HepG2 (cell line): Measurements from ENCODE around the gene ANKRD17. TPM values are rescaled to one million over a fixed set of nuclear protein-coding genes. Genes with fewer than 3 reads are reported as not detected.

Source experiments
- ATAC-seq: fragments of 200-7000 bp; cut with Tn5 transposase; 3 replicates; pipeline ENCODE4 v1.9.1; 2020; ENCODE audit warnings: mild to moderate bottlenecking, moderate library complexity
- BruUV-seq: library from RNA; stranded (reverse); fragments of 400-500 nt; replicated peaks from 2 replicates; lab custom pipeline; 2021; lab: Mats Ljungman, UMichigan
- CTCF ChIA-PET: fragments of 300-600 bp; formaldehyde crosslinking; extraction: SDS; loops from one replicate; lab custom pipeline; 2021; ENCODE audit warnings: low total read pairs, inconsistent platforms, low intra/inter-chr PET ratio; lab: Yijun Ruan, JAX
- POLR2A ChIA-PET: fragments of 350-600 bp; sonication (Branson Sonifier 250); formaldehyde crosslinking; loops from one replicate; lab custom pipeline; 2020; ENCODE audit warnings: antibody characterized with exemption, inconsistent platforms; lab: Yijun Ruan, JAX
- DNase-seq: peaks from one replicate; pipeline ENCODE4 v3.0.0-alpha.2; 2015; ENCODE audit warnings: low spot score
- FAIRE-seq: peaks from 3 replicates; lab custom pipeline; 2011; peaks lifted over from hg19 to GRCh38; lab: Jason Lieb, UNC
- H2AFZ ChIP-seq: one replicate; pipeline ENCODE4 v1.6.1; 2011; ENCODE audit warnings: low read length, inconsistent platforms
- H3K27ac ChIP-seq: fragments of 300-600 bp; 3 replicates; pipeline ENCODE4 v1.8.0; 2011; ENCODE audit warnings: mixed run types, mild to moderate bottlenecking, mixed read lengths, low read length, inconsistent platforms; ENCODE audit not compliant: insufficient read depth; ENCODE audit errors: extremely low read length
- H3K27me3 ChIP-seq, 2 experiments: fragments of 200-600 bp in 1 of 2; 2 replicates in 1 of 2; 3 replicates in 1 of 2; pipeline versions ENCODE4 v1.6.0 to v1.8.0; 2011; ENCODE audit warnings: low read length in 2 of 2, mild to moderate bottlenecking in 2 of 2, moderate library complexity in 2 of 2, inconsistent platforms in 1 of 2; ENCODE audit not compliant: insufficient read depth in 2 of 2, control insufficient read depth in 1 of 2
- H3K36me3 ChIP-seq, 2 experiments: fragments of 200-600 bp in 1 of 2; replicated peaks in 1 of 2; 2 replicates in 1 of 2; 3 replicates in 1 of 2; pipeline versions ENCODE4 v1.5.1 to v1.8.0; 2011; ENCODE audit warnings: low read length in 2 of 2, inconsistent platforms in 1 of 2; ENCODE audit not compliant: insufficient read depth in 2 of 2, control insufficient read depth in 1 of 2
- H3K4me1 ChIP-seq: 2 replicates; pipeline ENCODE4 v1.5.1; 2012; ENCODE audit warnings: low read length, inconsistent platforms; ENCODE audit not compliant: insufficient read depth
- H3K4me2 ChIP-seq: 2 replicates; pipeline ENCODE4 v1.6.0; 2011; ENCODE audit warnings: low read depth, low read length, inconsistent platforms
- H3K4me3 ChIP-seq, 3 experiments: fragments of 200-600 bp in 1 of 3; sonication (generic), shearing (Covaris generic) in 1 of 3; replicated peaks in 1 of 3; 2 replicates each; pipeline ENCODE4 v1.5.1; 2011 to 2016; ENCODE audit warnings: low read length in 3 of 3, inconsistent platforms in 2 of 3, low read depth in 2 of 3, mild to moderate bottlenecking in 2 of 3, control low read depth in 1 of 3, mixed read lengths in 1 of 3; ENCODE audit not compliant: insufficient read depth in 1 of 3
- H3K79me2 ChIP-seq: one replicate; pipeline ENCODE4 v1.6.1; 2011; ENCODE audit warnings: low read length, inconsistent platforms; ENCODE audit not compliant: insufficient read depth
- H3K9ac ChIP-seq: 2 replicates; pipeline ENCODE4 v1.6.0; 2011; ENCODE audit warnings: mild to moderate bottlenecking, low read depth, low read length, inconsistent platforms; ENCODE audit not compliant: insufficient read depth
- H3K9me3 ChIP-seq: 2 replicates; pipeline ENCODE4 v1.5.1; 2012; ENCODE audit warnings: mild to moderate bottlenecking, low read length
- H4K20me1 ChIP-seq: 2 replicates; pipeline ENCODE4 v1.6.0; 2011; ENCODE audit warnings: inconsistent platforms, mild to moderate bottlenecking, low read length, moderate library complexity; ENCODE audit not compliant: insufficient read depth
- ARNT ChIP-seq: fragments of 450-650 bp; IDR thresholded peaks from 2 replicates; pipeline ENCODE4 v1.6.1; 2017
- KLF13 ChIP-seq: sonication (generic); formaldehyde crosslinking; IDR thresholded peaks from 2 replicates; pipeline ENCODE4 v1.4.0; 2020; ENCODE audit warnings: mild to moderate bottlenecking, missing genetic modification reagents
- KMT2B ChIP-seq: IDR thresholded peaks from 2 replicates; pipeline ENCODE4 v1.6.1; 2016; ENCODE audit warnings: missing genetic modification reagents, missing compliant biosample characterization
- MIXL1 ChIP-seq: IDR thresholded peaks from 2 replicates; pipeline ENCODE4 v1.6.1; 2016
- MTA1 ChIP-seq: sonication (generic); formaldehyde crosslinking; IDR thresholded peaks from 2 replicates; pipeline ENCODE4 v1.4.0; 2020; ENCODE audit warnings: missing genetic modification reagents, mild to moderate bottlenecking, borderline replicate concordance
- NBN ChIP-seq: fragments of 450-650 bp; conservative IDR thresholded peaks from 2 replicates; pipeline ENCODE4 v1.6.1; 2017
- RNF2 ChIP-seq: fragments of 450-650 bp; conservative IDR thresholded peaks from 2 replicates; pipeline ENCODE4 v1.6.1; 2016; ENCODE audit warnings: low read depth
- SOX5 ChIP-seq: IDR thresholded peaks from 2 replicates; pipeline ENCODE4 v1.6.1; 2016; ENCODE audit warnings: borderline replicate concordance
- ZBTB37 ChIP-seq: sonication (generic); formaldehyde crosslinking; IDR thresholded peaks from 2 replicates; pipeline ENCODE4 v1.4.0; 2020; ENCODE audit warnings: mild to moderate bottlenecking, missing genetic modification reagents
- ZNF207 ChIP-seq: fragments of 450-650 bp; IDR thresholded peaks from 2 replicates; pipeline ENCODE4 v1.6.1; 2016; ENCODE audit warnings: antibody characterized with exemption, borderline replicate concordance
- ZNF225 ChIP-seq: sonication (generic); formaldehyde crosslinking; IDR thresholded peaks from 2 replicates; pipeline ENCODE4 v1.4.0; 2020; ENCODE audit warnings: mild to moderate bottlenecking, missing genetic modification reagents
- ZNF274 ChIP-seq: sonication (generic); formaldehyde crosslinking; IDR thresholded peaks from 2 replicates; pipeline ENCODE4 v1.5.1; 2020; ENCODE audit warnings: mild to moderate bottlenecking, missing genetic modification reagents
- ZNF674 ChIP-seq: sonication (generic); formaldehyde crosslinking; IDR thresholded peaks from 2 replicates; pipeline ENCODE4 v1.5.0; 2020; ENCODE audit warnings: low read depth, mild to moderate bottlenecking, missing genetic modification reagents
- ZNF749 ChIP-seq: sonication (generic); formaldehyde crosslinking; IDR thresholded peaks from 2 replicates; pipeline ENCODE4 v1.8.0; 2022; ENCODE audit warnings: mild to moderate bottlenecking, missing genetic modification reagents, moderate library complexity, borderline replicate concordance
- ZSCAN31 ChIP-seq: sonication (generic); formaldehyde crosslinking; IDR thresholded peaks from 2 replicates; pipeline ENCODE4 v1.5.0; 2020; ENCODE audit warnings: low read depth, mild to moderate bottlenecking, missing genetic modification reagents
- WGBS: methylation state at CpG from one replicate; pipeline ENCODE4 v1.1.6; 2017; ENCODE audit warnings: low lambda C conversion rate; 5-methylcytosine and 5-hydroxymethylcytosine counted together
- in situ Hi-C: cut with HindIII; loops from 2 replicates; pipeline ENCODE4 v1.10.0; 2017; ENCODE audit warnings: low pct_unique_long_range_greater_than_20kb; ENCODE audit not compliant: extremely low pct_ligation_motif_present
- intact Hi-C: fragments of 100-400 bp; cut with micrococcal nuclease; formaldehyde crosslinking; loops from one replicate; pipeline ENCODE4 v1.10.0; 2022; ENCODE audit not compliant: unreplicated experiment
- polyA plus RNA-seq, 8 experiments: library from polyadenylated mRNA; depleted of rRNA in 3 of 8; stranded (reverse) in 7 of 8; unstranded in 1 of 8; fragments of >200 nt; fragmentation: Illumina TruSeq in 4 of 8; extraction: Trizol in 4 of 8; gene quantifications; 2 replicates each; pipeline versions ENCODE4 v1.2.1 to v1.2.3, GENCODE V29; 2011 to 2016; ENCODE audit warnings: low read depth in 4 of 8, missing spikeins in 1 of 8, mixed read lengths in 1 of 8; ENCODE audit not compliant: insufficient read depth in 1 of 8
- total RNA-seq, 5 experiments: library from RNA; depleted of rRNA; stranded (reverse); fragments of >200 nt; fragmentation: Illumina TruSeq; extraction: Trizol; gene quantifications; 2 replicates each; pipeline ENCODE4 v1.2.3, GENCODE V29; 2016; ENCODE audit warnings: low read depth in 1 of 5
- TF ChIP-seq, protein P1 (sequence below): sonication (generic); formaldehyde crosslinking; conservative IDR thresholded peaks from 2 replicates; pipeline ENCODE4 v1.4.0; 2020; ENCODE audit warnings: missing genetic modification reagents
- TF ChIP-seq, protein P2 (sequence below): sonication (generic); formaldehyde crosslinking; IDR thresholded peaks from 2 replicates; pipeline ENCODE4 v1.5.1; 2020; ENCODE audit warnings: mild to moderate bottlenecking, missing genetic modification reagents, moderate library complexity
- TF ChIP-seq, protein P3 (sequence below): sonication (generic); formaldehyde crosslinking; IDR thresholded peaks from 2 replicates; pipeline ENCODE4 v1.5.1; 2020; ENCODE audit warnings: mild to moderate bottlenecking, missing genetic modification reagents, moderate library complexity

ANKRD17 gene
- total and polyA plus RNA-seq, 2 of the 13 experiments (the other 11 are each of a cell fraction or from before 2014, with no cell fraction given) = 55.7 to 61.1 TPM

- WGBS = 88% methylated on average over 1 of the region's 1 CpG
- no peak overlapping the region for H3K9ac ChIP-seq
- no peaks in the 10 kb centered on the region for H3K9me3 ChIP-seq
- DNase-seq (no peak), FAIRE-seq (no peak), ATAC-seq (no peak)
- CTCF ChIA-PET = no interaction called here
- no peaks in the 10 kb centered on the region for H3K27me3 ChIP-seq
- peaks cover 9 to 52% of the 10 kb centered on the region in 2 experiments for H3K36me3 ChIP-seq
- H2AFZ ChIP-seq = no peak overlapping the region
- H3K4me3 ChIP-seq = no peak overlapping the region
- POLR2A ChIA-PET = no interaction called here
- intact Hi-C loops (loop anchor here (5.0 kb wide), 1 partner anchor 39 kb away; no protein-coding TSS in a partner anchor), in situ Hi-C loops (no loop called here)
- H3K79me2 ChIP-seq = peaks cover 90% of the 10 kb centered on the region
- peaks cover 10% of the 10 kb centered on the region for H3K4me1 ChIP-seq
- H4K20me1 ChIP-seq = peaks cover 56% of the 10 kb centered on the region
- H3K4me2 ChIP-seq = no peak overlapping the region
- BruUV-seq = no TSS peak
- H3K27ac ChIP-seq = no peak overlapping the region
- TF ChIP-seq ZSCAN31 (CRISPR knock-in tag) = no peak
- TF ChIP-seq ZNF274 (CRISPR knock-in tag) = no peak
- no peak for TF ChIP-seq ZNF674 (CRISPR knock-in tag)
- TF ChIP-seq NBN = no peak
- no peak for TF ChIP-seq ZNF749 (CRISPR knock-in tag)
- TF ChIP-seq ZNF225 (CRISPR knock-in tag) = no peak
- TF ChIP-seq, protein P1, sequence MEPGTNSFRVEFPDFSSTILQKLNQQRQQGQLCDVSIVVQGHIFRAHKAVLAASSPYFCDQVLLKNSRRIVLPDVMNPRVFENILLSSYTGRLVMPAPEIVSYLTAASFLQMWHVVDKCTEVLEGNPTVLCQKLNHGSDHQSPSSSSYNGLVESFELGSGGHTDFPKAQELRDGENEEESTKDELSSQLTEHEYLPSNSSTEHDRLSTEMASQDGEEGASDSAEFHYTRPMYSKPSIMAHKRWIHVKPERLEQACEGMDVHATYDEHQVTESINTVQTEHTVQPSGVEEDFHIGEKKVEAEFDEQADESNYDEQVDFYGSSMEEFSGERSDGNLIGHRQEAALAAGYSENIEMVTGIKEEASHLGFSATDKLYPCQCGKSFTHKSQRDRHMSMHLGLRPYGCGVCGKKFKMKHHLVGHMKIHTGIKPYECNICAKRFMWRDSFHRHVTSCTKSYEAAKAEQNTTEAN = no peak
- no peak for TF ChIP-seq SOX5 (CRISPR knock-in tag)
- no peak for TF ChIP-seq MIXL1 (CRISPR knock-in tag)
- TF ChIP-seq RNF2 = no peak
- TF ChIP-seq KMT2B (CRISPR knock-in tag) = no peak
- no peak for TF ChIP-seq ZNF207
- no peak for TF ChIP-seq MTA1 (CRISPR knock-in tag)
- no peak for TF ChIP-seq ZBTB37
- no peak for TF ChIP-seq ARNT
- no peak for TF ChIP-seq KLF13 (CRISPR knock-in tag)
- TF ChIP-seq, protein P2, sequence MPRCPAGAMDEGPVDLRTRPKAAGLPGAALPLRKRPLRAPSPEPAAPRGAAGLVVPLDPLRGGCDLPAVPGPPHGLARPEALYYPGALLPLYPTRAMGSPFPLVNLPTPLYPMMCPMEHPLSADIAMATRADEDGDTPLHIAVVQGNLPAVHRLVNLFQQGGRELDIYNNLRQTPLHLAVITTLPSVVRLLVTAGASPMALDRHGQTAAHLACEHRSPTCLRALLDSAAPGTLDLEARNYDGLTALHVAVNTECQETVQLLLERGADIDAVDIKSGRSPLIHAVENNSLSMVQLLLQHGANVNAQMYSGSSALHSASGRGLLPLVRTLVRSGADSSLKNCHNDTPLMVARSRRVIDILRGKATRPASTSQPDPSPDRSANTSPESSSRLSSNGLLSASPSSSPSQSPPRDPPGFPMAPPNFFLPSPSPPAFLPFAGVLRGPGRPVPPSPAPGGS (CRISPR knock-in tag) = no peak
- TF ChIP-seq, protein P3, sequence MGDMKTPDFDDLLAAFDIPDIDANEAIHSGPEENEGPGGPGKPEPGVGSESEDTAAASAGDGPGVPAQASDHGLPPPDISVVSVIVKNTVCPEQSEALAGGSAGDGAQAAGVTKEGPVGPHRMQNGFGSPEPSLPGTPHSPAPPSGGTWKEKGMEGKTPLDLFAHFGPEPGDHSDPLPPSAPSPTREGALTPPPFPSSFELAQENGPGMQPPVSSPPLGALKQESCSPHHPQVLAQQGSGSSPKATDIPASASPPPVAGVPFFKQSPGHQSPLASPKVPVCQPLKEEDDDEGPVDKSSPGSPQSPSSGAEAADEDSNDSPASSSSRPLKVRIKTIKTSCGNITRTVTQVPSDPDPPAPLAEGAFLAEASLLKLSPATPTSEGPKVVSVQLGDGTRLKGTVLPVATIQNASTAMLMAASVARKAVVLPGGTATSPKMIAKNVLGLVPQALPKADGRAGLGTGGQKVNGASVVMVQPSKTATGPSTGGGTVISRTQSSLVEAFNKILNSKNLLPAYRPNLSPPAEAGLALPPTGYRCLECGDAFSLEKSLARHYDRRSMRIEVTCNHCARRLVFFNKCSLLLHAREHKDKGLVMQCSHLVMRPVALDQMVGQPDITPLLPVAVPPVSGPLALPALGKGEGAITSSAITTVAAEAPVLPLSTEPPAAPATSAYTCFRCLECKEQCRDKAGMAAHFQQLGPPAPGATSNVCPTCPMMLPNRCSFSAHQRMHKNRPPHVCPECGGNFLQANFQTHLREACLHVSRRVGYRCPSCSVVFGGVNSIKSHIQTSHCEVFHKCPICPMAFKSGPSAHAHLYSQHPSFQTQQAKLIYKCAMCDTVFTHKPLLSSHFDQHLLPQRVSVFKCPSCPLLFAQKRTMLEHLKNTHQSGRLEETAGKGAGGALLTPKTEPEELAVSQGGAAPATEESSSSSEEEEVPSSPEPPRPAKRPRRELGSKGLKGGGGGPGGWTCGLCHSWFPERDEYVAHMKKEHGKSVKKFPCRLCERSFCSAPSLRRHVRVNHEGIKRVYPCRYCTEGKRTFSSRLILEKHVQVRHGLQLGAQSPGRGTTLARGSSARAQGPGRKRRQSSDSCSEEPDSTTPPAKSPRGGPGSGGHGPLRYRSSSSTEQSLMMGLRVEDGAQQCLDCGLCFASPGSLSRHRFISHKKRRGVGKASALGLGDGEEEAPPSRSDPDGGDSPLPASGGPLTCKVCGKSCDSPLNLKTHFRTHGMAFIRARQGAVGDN (CRISPR knock-in tag) = no peak
Measured at GRCh38 chr4:73236151-73236550, 22.4 kb downstream of the ANKRD17 start.
